NB4 (cell line): ENCODE results near the gene KXD1.

ENCODE experiments used
- MAX ChIP-seq: IDR thresholded peaks from 2 replicates; pipeline ENCODE4 v1.6.1; 2011; ENCODE audit warnings: low read depth, low read length
- POLR2A ChIP-seq: IDR thresholded peaks from 2 replicates; pipeline ENCODE4 v1.6.1; 2011; ENCODE audit warnings: mild to moderate bottlenecking; ENCODE audit not compliant: insufficient read length; ENCODE audit errors: extremely low read depth
- TF ChIP-seq, protein P1 (sequence below): IDR thresholded peaks from one replicate; pipeline ENCODE4 v1.5.1; 2012; ENCODE audit warnings: low read depth, low read length

- TF ChIP-seq, protein P1, sequence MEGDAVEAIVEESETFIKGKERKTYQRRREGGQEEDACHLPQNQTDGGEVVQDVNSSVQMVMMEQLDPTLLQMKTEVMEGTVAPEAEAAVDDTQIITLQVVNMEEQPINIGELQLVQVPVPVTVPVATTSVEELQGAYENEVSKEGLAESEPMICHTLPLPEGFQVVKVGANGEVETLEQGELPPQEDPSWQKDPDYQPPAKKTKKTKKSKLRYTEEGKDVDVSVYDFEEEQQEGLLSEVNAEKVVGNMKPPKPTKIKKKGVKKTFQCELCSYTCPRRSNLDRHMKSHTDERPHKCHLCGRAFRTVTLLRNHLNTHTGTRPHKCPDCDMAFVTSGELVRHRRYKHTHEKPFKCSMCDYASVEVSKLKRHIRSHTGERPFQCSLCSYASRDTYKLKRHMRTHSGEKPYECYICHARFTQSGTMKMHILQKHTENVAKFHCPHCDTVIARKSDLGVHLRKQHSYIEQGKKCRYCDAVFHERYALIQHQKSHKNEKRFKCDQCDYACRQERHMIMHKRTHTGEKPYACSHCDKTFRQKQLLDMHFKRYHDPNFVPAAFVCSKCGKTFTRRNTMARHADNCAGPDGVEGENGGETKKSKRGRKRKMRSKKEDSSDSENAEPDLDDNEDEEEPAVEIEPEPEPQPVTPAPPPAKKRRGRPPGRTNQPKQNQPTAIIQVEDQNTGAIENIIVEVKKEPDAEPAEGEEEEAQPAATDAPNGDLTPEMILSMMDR = no peak
- TF ChIP-seq POLR2A (peak; percentile 83), MAX (no peak)
These were observed 36.0 kb upstream of the KXD1 start, which contains the start of gene ELL for GRCh38 chr19:18521692-18522123.
